GM23338 (cell line): ENCODE measurements around the gene MAP2K5. TPM values are rescaled to one million over a fixed set of nuclear protein-coding genes. Genes with fewer than 3 reads are reported as not detected.

Source experiments
- ATAC-seq: fragments of 200-7000 bp; cut with Tn5 transposase; 3 replicates; pipeline ENCODE4 v1.9.1; 2020
- DNase-seq: peaks from one replicate; pipeline ENCODE4 v3.0.0-alpha.2; 2015; ENCODE audit warnings: low spot score
- H2AFZ ChIP-seq: fragments of 200-600 bp; sonication (generic); 2 replicates; pipeline ENCODE4 v1.8.0; 2016; ENCODE audit warnings: antibody characterized with exemption, mild to moderate bottlenecking, moderate library complexity
- H3F3A ChIP-seq: fragments of 200-600 bp; sonication (generic); replicated peaks from 2 replicates; pipeline ENCODE4 v1.8.0; 2017; ENCODE audit warnings: antibody characterized with exemption, mixed run types, low read depth
- H3K27ac ChIP-seq: fragments of 200-600 bp; sonication (generic); 2 replicates; pipeline ENCODE4 v1.6.1; 2016; ENCODE audit warnings: low read depth
- H3K27me3 ChIP-seq: fragments of 200-600 bp; sonication (generic); 2 replicates; pipeline ENCODE4 v1.8.0; 2016; ENCODE audit warnings: mild to moderate bottlenecking, mixed run types, moderate library complexity; ENCODE audit not compliant: insufficient read depth
- H3K36me3 ChIP-seq: fragments of 200-600 bp; sonication (generic); 2 replicates; pipeline ENCODE4 v1.8.0; 2016; ENCODE audit warnings: mild to moderate bottlenecking; ENCODE audit not compliant: insufficient read depth
- H3K4me1 ChIP-seq: fragments of 200-600 bp; sonication (generic); 2 replicates; pipeline ENCODE4 v1.8.0; 2016; ENCODE audit warnings: mild to moderate bottlenecking, moderate library complexity; ENCODE audit not compliant: insufficient read depth
- H3K4me2 ChIP-seq: fragments of 200-600 bp; sonication (generic); 2 replicates; pipeline ENCODE4 v1.7.1; 2017; ENCODE audit warnings: mixed run types
- H3K4me3 ChIP-seq: fragments of 200-600 bp; sonication (generic); 2 replicates; pipeline ENCODE4 v1.6.1; 2016; ENCODE audit warnings: mixed run types
- H3K79me2 ChIP-seq: fragments of 200-600 bp; sonication (generic); replicated peaks from 2 replicates; pipeline ENCODE4 v1.8.0; 2017; ENCODE audit warnings: mild to moderate bottlenecking; ENCODE audit not compliant: insufficient read depth
- H3K9me2 ChIP-seq: fragments of 200-600 bp; sonication (generic); 2 replicates; pipeline ENCODE4 v1.8.0; 2017; ENCODE audit not compliant: insufficient read depth
- H4K20me1 ChIP-seq: fragments of 200-600 bp; sonication (generic); replicated peaks from 2 replicates; pipeline ENCODE4 v1.8.0; 2017; ENCODE audit warnings: mild to moderate bottlenecking; ENCODE audit not compliant: insufficient read depth
- H3K27ac Mint-ChIP-seq: 2 replicates; pipeline ENCODE4 v1.8.0; 2020; ENCODE audit warnings: inconsistent platforms, mild to moderate bottlenecking, moderate library complexity, mixed read lengths
- H3K27me3 Mint-ChIP-seq: 3 replicates; pipeline ENCODE4 v1.8.0; 2022; ENCODE audit warnings: low read depth, mild to moderate bottlenecking, moderate library complexity, mixed read lengths, inconsistent platforms; ENCODE audit not compliant: insufficient read depth, poor library complexity
- H3K36me3 Mint-ChIP-seq: 3 replicates; pipeline ENCODE4 v1.8.0; 2021; ENCODE audit warnings: low read depth, mild to moderate bottlenecking, inconsistent platforms, moderate library complexity, mixed read lengths
- H3K4me1 Mint-ChIP-seq: 3 replicates; pipeline ENCODE4 v1.8.0; 2020; ENCODE audit warnings: mild to moderate bottlenecking, inconsistent platforms, mixed read lengths
- H3K4me3 Mint-ChIP-seq: 3 replicates; pipeline ENCODE4 v1.8.0; 2021; ENCODE audit warnings: moderate library complexity, mild to moderate bottlenecking, inconsistent platforms, mixed read lengths
- H3K9me3 Mint-ChIP-seq: 3 replicates; pipeline ENCODE4 v1.8.0; 2020; ENCODE audit warnings: moderate library complexity, mild to moderate bottlenecking, inconsistent platforms, mixed read lengths
- CREB1 ChIP-seq: fragments of 250-450 bp; sonication (Bioruptor Pico); IDR thresholded peaks from 2 replicates; pipeline ENCODE4 v1.5.0; 2020; ENCODE audit warnings: low read depth, mild to moderate bottlenecking, moderate library complexity
- CTCF ChIP-seq, 2 experiments: fragments of 200-600 bp in 1 of 2; sonication (generic) in 1 of 2; conservative IDR thresholded peaks; 2 replicates each; pipeline versions ENCODE4 v1.5.1 to v1.6.1; 2016 to 2017; ENCODE audit warnings: antibody characterized with exemption in 2 of 2, low read depth in 2 of 2, mild to moderate bottlenecking in 2 of 2, moderate library complexity in 1 of 2
- EZH2 ChIP-seq: fragments of 200-600 bp; sonication (generic); IDR thresholded peaks from one replicate; pipeline ENCODE4 v1.8.0; 2017; ENCODE audit warnings: antibody characterized with exemption, mild to moderate bottlenecking, low read depth; ENCODE audit not compliant: unreplicated experiment
- EZH2phosphoT487 ChIP-seq: fragments of 200-600 bp; sonication (generic); IDR thresholded peaks from one replicate; pipeline ENCODE4 v1.8.1; 2018; ENCODE audit warnings: antibody characterized with exemption; ENCODE audit not compliant: unreplicated experiment
- JUNB ChIP-seq: IDR thresholded peaks from one replicate; pipeline ENCODE4 v1.6.1; 2016; ENCODE audit warnings: antibody characterized with exemption; ENCODE audit not compliant: unreplicated experiment
- POLR2AphosphoS5 ChIP-seq: IDR thresholded peaks from 2 replicates; pipeline ENCODE4 v1.6.1; 2016; ENCODE audit warnings: antibody characterized with exemption, low read depth
- STAT1 ChIP-seq: IDR thresholded peaks from one replicate; pipeline ENCODE4 v1.6.1; 2016; ENCODE audit warnings: antibody characterized with exemption; ENCODE audit not compliant: unreplicated experiment
- ZNF114 ChIP-seq: fragments of 250-450 bp; sonication (Bioruptor Pico); IDR thresholded peaks from 2 replicates; pipeline ENCODE4 v1.5.0; 2020; ENCODE audit warnings: mild to moderate bottlenecking, moderate library complexity
- polyA plus RNA-seq: library from polyadenylated mRNA; unstranded; fragments of >200 nt; fragmentation: Nextera tagmentation; extraction: Ambion mirVana; gene quantifications from 2 replicates; pipeline ENCODE4 v1.2.1, GENCODE V29; 2016
- total RNA-seq: library from RNA; depleted of rRNA; stranded (reverse); fragments of >200 nt; shearing (Covaris generic); gene quantifications from 2 replicates; pipeline ENCODE4 v1.2.3, GENCODE V29; 2014
- TF ChIP-seq, protein P1 (sequence below): IDR thresholded peaks from one replicate; pipeline ENCODE4 v1.6.1; 2018; ENCODE audit warnings: antibody characterized with exemption; ENCODE audit not compliant: unreplicated experiment

The MAP2K5 gene
- total and polyA plus RNA-seq, 2 experiments from 2014 or later, result 6.5 to 13.6 TPM

- H3K27ac ChIP-seq, result no peak overlapping the region
- no peaks in the 10 kb centered on the region for H3K79me2 ChIP-seq
- no peak overlapping the region for H3K27ac Mint-ChIP-seq
- H4K20me1 ChIP-seq, result no peaks in the 10 kb centered on the region
- ATAC-seq (no peak), DNase-seq (no peak)
- TF ChIP-seq EZH2, result no peak
- TF ChIP-seq, protein P1, sequence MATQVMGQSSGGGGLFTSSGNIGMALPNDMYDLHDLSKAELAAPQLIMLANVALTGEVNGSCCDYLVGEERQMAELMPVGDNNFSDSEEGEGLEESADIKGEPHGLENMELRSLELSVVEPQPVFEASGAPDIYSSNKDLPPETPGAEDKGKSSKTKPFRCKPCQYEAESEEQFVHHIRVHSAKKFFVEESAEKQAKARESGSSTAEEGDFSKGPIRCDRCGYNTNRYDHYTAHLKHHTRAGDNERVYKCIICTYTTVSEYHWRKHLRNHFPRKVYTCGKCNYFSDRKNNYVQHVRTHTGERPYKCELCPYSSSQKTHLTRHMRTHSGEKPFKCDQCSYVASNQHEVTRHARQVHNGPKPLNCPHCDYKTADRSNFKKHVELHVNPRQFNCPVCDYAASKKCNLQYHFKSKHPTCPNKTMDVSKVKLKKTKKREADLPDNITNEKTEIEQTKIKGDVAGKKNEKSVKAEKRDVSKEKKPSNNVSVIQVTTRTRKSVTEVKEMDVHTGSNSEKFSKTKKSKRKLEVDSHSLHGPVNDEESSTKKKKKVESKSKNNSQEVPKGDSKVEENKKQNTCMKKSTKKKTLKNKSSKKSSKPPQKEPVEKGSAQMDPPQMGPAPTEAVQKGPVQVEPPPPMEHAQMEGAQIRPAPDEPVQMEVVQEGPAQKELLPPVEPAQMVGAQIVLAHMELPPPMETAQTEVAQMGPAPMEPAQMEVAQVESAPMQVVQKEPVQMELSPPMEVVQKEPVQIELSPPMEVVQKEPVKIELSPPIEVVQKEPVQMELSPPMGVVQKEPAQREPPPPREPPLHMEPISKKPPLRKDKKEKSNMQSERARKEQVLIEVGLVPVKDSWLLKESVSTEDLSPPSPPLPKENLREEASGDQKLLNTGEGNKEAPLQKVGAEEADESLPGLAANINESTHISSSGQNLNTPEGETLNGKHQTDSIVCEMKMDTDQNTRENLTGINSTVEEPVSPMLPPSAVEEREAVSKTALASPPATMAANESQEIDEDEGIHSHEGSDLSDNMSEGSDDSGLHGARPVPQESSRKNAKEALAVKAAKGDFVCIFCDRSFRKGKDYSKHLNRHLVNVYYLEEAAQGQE, result no peak
- no peak for TF ChIP-seq POLR2AphosphoS5
- no peak for TF ChIP-seq CREB1 (CRISPR knock-in tag)
- no peak for TF ChIP-seq ZNF114
- TF ChIP-seq CTCF (conservative IDR thresholded peaks at IDR 0.05; ENCODE audit: low read depth in 2 of 2), result no peak
- TF ChIP-seq JUNB, result no peak
- TF ChIP-seq STAT1, result no peak
- TF ChIP-seq EZH2phosphoT487, result no peak
- H3F3A ChIP-seq, result no peaks in the 10 kb centered on the region
- no peak overlapping the region for H3K4me2 ChIP-seq
- no peaks in the 10 kb centered on the region for H3K9me2 ChIP-seq
- H3K9me3 Mint-ChIP-seq, result no peaks in the 10 kb centered on the region
- H3K4me3 ChIP-seq, result no peak overlapping the region
- peaks cover 29% of the 10 kb centered on the region for H3K4me1 ChIP-seq
- no peaks in the 10 kb centered on the region for H3K36me3 Mint-ChIP-seq
- no peak overlapping the region for H2AFZ ChIP-seq
- no peaks in the 10 kb centered on the region for H3K36me3 ChIP-seq
- no peak overlapping the region for H3K4me3 Mint-ChIP-seq
- H3K27me3 Mint-ChIP-seq, result peaks cover 4% of the 10 kb centered on the region
- no peaks in the 10 kb centered on the region for H3K27me3 ChIP-seq
- peaks cover 37% of the 10 kb centered on the region for H3K4me1 Mint-ChIP-seq
Observed at GRCh38 chr15:67744331-67745072, 202.0 kb downstream of the MAP2K5 start.
